WERI-Rb-1 (cell line): ENCODE results near the gene NUDT5.

Experiments
- DNase-seq: peaks from one replicate; pipeline ENCODE4 v3.0.0-alpha.2; 2020
- H3K27ac ChIP-seq: fragments of 250-450 bp; sonication (Bioruptor Pico); 2 replicates; pipeline ENCODE4 v1.5.1; 2020; ENCODE audit warnings: mild to moderate bottlenecking, moderate library complexity
- H3K27me3 ChIP-seq: fragments of 250-450 bp; sonication (Bioruptor Pico); 2 replicates; pipeline ENCODE4 v1.5.1; 2021; ENCODE audit warnings: mild to moderate bottlenecking, low read depth, moderate library complexity; ENCODE audit not compliant: insufficient read depth, severe bottlenecking
- H3K36me3 ChIP-seq: fragments of 250-450 bp; sonication (Bioruptor Pico); 2 replicates; pipeline ENCODE4 v1.5.1; 2020; ENCODE audit warnings: mild to moderate bottlenecking, moderate library complexity
- H3K4me3 ChIP-seq: 2 replicates; pipeline ENCODE4 v1.5.1; 2011; ENCODE audit warnings: low read depth, mild to moderate bottlenecking, control low read depth, low read length
- H3K9me3 ChIP-seq: fragments of 250-450 bp; sonication (Bioruptor Pico); 2 replicates; pipeline ENCODE4 v1.5.1; 2021; ENCODE audit warnings: mild to moderate bottlenecking, moderate library complexity; ENCODE audit not compliant: severe bottlenecking
- TF ChIP-seq, protein P1 (sequence below): IDR thresholded peaks from 2 replicates; pipeline ENCODE4 v1.5.1; 2011; ENCODE audit warnings: low read depth, mild to moderate bottlenecking, control low read depth, inconsistent platforms, low read length

NUDT5 gene

DNA sequence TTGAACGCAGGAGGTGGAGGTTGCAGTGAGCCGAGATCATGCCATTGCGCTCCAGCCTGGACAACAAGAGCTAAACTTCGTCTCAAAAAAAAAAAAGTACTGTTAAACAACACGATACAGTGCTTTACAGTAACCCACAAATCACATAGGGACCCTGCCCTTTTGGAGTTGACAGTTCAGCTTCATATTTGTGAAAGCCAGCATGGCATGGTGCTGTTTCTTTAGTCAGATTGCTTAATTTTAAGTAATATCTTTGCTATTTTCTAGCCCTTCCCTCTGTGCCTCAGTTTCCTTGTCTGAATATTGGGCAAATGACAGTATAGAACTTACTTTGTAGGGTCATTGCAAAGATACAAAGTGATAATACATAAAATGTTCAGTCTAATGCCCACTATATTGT lies 5.2 kb upstream of the NUDT5 start:
- Histone ChIP-seq H3K9me3 (no peaks in the 10 kb centered on the region), H3K27me3 (no peaks in the 10 kb centered on the region), H3K4me3 (no peak overlapping the region), H3K27ac (no peak overlapping the region), H3K36me3 (no peaks in the 10 kb centered on the region; the same call in 1 of the 2 replicates)
- TF ChIP-seq, protein P1, sequence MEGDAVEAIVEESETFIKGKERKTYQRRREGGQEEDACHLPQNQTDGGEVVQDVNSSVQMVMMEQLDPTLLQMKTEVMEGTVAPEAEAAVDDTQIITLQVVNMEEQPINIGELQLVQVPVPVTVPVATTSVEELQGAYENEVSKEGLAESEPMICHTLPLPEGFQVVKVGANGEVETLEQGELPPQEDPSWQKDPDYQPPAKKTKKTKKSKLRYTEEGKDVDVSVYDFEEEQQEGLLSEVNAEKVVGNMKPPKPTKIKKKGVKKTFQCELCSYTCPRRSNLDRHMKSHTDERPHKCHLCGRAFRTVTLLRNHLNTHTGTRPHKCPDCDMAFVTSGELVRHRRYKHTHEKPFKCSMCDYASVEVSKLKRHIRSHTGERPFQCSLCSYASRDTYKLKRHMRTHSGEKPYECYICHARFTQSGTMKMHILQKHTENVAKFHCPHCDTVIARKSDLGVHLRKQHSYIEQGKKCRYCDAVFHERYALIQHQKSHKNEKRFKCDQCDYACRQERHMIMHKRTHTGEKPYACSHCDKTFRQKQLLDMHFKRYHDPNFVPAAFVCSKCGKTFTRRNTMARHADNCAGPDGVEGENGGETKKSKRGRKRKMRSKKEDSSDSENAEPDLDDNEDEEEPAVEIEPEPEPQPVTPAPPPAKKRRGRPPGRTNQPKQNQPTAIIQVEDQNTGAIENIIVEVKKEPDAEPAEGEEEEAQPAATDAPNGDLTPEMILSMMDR: no peak
- no peak for DNase-seq

DNA sequence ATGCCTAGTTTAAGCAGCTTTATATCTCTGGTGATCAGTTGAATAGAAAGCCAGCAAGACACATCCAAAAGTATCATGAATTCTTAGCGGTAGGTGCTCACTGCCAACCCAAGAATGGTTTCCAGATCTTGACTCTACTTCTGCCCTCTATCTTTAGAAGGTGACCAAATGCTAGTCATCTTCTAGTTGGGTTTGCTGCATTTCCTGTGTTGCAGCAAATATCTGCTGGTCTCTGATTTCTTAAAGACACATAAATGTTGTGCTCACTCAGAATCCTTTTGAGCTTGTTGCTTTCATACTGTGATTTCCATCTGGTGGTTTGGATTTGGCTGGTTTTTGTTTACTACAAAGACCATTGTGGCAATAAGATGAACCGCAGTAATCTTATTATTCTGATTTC lies 2.5 kb upstream of the NUDT5 start:
- no peak for DNase-seq
- TF ChIP-seq, protein P1: no peak
- Histone ChIP-seq H3K36me3 (no peaks in the 10 kb centered on the region; the same call in 1 of the 2 replicates), H3K4me3 (no peak overlapping the region), H3K9me3 (no peaks in the 10 kb centered on the region), H3K27ac (no peak overlapping the region), H3K27me3 (no peaks in the 10 kb centered on the region)

DNA sequence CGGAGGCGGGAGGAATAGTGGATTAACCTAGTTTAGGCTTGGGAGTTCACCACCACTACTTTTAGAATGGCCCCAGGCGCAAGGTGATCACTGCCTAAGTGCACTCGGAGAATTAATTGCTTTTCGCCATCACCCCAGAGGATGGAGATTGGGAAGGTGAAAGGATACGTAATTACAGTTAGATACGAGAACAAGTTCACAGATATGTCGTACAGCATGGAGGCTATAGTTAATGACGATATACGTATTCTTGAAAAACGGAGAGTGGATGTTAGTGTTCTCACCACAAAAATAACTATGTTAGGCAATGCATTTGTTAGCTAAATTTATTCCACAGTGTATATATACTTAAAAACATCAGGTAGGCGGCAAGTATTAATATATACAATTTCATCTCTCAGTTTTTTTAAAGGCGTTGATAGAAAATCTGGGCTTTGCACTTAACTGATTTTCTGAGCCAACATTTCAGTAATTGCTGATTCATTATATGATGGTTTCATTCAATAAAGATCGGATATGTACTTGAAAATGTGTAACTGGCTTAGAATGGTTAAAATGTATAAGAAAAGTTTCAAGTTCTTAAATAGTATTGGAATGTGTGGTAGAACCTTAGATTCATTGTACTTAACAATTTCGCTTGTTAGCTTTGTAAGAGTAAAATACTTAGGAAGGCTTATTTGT lies 980 bp upstream of the NUDT5 start:
- DNase-seq: no peak
- H3K27ac ChIP-seq: peak overlapping the region; percentile 95
- TF ChIP-seq, protein P1: no peak
- H3K27me3 ChIP-seq: no peaks in the 10 kb centered on the region
- no peaks in the 10 kb centered on the region for H3K9me3 ChIP-seq
- no peaks in the 10 kb centered on the region; the same call in 1 of the 2 replicates for H3K36me3 ChIP-seq
- peak overlapping the region; percentile 86 for H3K4me3 ChIP-seq

DNA sequence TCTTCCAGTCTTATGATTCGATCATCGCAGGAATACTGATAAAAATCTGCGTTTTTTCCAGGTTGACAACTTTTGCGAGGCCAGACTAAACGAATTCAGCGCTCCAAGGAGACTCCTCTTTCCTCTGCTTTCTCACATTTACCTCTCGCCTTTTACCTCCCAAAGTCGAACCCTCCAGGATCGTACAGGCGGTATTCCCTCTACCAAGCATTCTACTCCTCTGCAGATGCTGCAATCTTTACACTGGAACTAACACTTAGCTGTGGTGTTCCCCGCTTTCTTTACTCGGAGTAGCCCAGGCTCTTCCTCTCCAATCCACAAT lies 449 bp downstream of the NUDT5 start:
- Histone ChIP-seq H3K36me3 (no peaks in the 10 kb centered on the region; the same call in 1 of the 2 replicates), H3K27me3 (no peaks in the 10 kb centered on the region), H3K9me3 (no peaks in the 10 kb centered on the region), H3K27ac (peak overlapping the region; percentile 95), H3K4me3 (peak overlapping the region; percentile 86)
- no peak for DNase-seq
- TF ChIP-seq, protein P1: no peak

DNA sequence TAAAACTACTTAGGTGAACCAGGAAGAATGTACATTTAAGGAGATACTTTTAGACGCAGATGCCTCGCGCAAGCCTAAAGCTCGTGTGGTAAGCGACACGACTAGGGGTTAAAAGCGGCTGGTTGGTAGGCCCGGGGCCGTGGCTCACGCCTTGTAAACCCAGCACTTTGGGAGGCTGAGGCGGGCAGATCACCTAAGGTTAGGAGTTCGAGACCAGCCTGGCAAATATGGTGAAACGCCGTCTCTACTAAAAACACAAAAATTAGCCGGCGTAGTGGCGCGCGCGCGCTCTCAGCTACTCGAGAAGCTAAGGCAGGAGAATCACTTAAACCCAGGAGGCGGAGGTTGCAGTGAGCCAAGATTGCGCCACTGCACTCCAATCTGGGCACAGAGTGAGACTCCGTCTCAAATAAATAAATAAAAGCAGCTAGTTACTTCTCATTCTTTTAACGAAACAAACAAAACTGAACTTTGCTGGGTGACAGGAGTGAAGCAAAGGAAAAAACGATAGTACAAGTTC lies 879 bp downstream of the NUDT5 start:
- TF ChIP-seq, protein P1: no peak
- H3K27me3 ChIP-seq: no peaks in the 10 kb centered on the region
- no peaks in the 10 kb centered on the region for H3K36me3 ChIP-seq
- H3K9me3 ChIP-seq: no peaks in the 10 kb centered on the region
- peak overlapping the region; percentile 86 for H3K4me3 ChIP-seq
- DNase-seq: peak; percentile 10
- peak overlapping the region; percentile 95 for H3K27ac ChIP-seq

DNA sequence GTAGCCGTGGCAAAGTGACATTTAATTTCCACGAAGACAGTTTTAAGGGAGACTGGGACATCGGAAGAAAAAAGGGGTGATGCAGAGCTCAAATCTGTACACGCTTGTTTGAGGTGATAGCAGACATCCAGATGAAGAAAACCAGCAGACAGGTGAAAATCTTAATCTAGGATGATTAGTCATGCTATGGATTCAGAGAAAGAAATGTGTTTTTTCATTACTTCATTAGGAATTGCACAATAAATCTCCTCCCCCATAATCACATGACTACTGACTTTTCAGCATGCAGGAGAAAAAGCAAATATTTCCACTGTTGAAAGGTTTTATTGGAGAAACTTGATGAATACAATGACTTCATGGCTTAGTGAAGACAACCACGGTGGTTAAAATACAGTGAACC lies 2.5 kb downstream of the NUDT5 start:
- no peak for DNase-seq
- Histone ChIP-seq H3K36me3 (no peaks in the 10 kb centered on the region), H3K27me3 (no peaks in the 10 kb centered on the region), H3K4me3 (no peak overlapping the region), H3K27ac (no peak overlapping the region), H3K9me3 (no peaks in the 10 kb centered on the region)
- TF ChIP-seq, protein P1: no peak
